ENCODE results near the gene TRUB2.
"Not testable (repeated sequence)": the region's sequence is repeated elsewhere in the genome, so short reads cannot be mapped to it uniquely, and the experiment has no call there.

TRUB2 gene

DNA sequence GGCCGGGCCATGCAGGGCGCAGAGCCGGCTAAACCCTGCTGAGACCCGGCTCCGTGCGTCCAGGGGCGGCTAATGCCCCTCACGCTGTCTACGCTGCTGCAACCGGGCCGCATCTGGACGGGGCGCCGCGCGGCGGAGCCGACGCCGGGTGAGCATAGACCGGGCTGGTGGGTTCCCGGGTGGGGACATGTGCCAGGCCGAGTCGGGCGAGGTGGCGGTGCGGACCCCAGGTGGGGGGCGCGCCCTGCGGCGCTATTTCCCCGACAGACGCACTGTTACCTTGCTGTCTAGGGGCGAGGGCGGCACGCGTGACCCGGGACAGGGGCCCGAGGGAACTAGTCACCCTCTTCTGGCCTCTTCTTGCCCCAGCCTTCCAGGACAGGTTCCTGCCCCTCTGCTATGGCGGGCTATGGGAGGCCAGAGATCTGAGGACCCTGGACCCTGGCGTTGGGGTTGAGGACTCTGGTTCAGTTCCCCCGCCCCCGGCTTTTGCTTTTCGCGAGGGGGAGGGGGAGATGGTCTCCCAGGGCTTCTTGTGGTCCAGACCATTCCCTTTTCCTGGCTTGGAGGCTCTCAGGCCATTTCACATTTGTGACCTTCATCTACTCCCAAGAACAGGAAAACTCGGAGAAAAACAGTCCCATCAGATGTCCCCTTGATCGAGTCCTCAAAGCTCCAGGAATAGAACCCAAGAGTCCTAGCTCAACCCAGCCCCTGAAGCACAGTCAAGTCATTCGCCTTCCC is 18.6 kb upstream of the TRUB2 start:
- peak; percentile 23 for DNase-seq (ENCODE audit: low spot score)

DNA sequence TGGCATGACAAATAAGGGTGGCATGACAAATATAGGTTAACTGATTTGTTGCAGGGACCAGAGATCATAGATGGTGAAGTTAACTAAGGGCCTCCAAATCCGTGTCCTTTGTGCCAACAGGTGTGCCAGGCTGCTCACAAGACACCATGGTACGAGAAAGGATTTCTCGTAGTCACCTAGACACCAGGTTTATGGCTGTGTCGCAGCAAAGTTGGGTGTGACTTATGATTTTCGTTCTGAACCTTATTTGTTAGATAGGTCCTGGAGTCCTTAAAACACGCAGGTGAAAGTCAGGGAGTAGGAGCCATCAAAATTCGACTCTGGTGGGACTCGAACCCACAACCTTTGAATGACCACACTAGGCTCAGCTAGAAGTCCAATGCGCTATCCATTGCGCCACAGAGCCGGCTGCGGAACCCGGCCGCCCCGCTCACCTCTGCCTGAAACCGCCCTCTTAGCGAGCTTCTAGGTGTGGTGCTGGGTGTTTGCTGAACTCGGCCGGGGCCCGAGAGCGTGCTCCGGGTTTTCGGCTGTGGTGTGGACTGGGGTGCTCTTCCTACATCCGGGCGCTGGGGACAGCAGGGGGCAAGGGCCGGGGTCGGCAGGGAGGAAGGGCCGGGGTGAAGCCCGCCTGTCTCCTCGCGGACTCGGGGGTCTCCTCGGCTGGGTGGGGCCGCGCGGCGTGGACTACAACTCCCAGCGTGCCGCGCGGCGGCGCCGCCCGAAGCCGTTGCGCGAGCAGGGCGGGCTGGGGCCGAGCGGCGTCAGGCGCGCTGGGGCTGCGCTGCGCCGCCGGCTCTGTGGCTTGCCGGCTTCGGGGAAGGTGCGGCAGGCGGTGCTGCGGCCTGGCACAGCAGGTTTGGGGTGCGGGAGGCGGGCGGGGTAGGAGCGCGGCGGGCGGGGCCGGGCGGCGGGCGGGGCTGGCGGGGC is 17.8 kb upstream of the TRUB2 start, which contains the start of gene SLC27A4:
SLC27A4 (plus strand) TSS at position 767 of the 930 bp plus-strand sequence. CDS start 2,606 bp downstream, outside the sequence.
- peak; percentile 86 for DNase-seq (ENCODE audit: low spot score)

DNA sequence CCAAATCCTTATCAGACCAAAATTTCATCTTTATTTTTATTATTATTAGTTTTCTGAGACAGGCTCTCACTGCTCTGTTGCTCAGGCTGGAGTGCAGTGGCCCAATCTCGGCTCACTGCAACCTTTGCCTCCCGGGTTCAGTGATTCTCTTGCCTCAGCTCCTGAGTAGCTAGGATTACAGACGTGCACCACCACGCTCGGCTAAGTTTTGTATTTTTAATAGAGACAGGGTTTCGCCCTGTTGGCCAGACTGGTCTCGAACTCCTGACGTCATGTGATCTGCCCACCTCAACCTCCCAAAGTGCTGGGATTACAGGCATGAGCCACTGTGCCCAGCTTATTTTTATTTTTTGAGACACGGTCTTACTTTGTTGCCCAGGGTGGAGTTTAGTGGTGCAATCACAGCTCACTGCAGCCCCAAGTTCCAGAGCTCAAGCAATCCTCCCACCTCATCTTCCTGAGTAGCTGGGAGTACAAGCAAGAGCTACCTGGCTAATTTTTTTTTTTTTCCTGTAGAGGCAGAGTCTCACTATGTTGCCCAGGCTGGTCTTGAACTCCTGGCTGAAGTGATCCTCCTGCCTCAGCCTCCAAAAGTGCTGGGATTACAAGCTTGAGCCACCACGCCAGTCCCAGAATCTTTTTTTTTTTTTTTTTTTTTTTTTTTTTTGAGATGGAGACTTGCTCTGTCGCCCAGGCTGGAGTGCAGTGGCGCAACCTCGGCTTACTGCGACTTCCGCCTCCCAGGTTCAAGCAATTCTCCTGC is 16.8 kb upstream of the TRUB2 start:
- not testable (repeated sequence) for DNase-seq (ENCODE audit: low spot score)

DNA sequence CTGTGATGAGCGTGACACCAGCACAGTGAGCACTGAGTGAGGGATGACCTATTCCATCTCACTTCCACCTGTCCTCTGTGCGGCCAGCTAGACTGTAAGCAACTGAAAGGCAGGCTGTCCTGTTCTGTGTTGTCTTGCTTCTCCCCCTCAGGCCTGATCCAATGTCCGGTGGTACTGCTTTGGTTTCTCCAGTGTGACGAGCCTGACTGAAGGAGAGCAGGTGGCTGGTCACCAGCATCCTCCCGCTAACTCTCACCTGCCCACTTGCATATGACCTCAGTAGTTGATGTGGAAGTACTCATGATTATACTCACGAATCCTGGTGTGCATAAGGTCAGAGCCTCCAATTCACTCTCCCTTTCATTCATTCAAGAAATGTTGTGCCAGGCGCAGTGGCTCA is 15.7 kb upstream of the TRUB2 start:
- no peak for DNase-seq (ENCODE audit: low spot score)

DNA sequence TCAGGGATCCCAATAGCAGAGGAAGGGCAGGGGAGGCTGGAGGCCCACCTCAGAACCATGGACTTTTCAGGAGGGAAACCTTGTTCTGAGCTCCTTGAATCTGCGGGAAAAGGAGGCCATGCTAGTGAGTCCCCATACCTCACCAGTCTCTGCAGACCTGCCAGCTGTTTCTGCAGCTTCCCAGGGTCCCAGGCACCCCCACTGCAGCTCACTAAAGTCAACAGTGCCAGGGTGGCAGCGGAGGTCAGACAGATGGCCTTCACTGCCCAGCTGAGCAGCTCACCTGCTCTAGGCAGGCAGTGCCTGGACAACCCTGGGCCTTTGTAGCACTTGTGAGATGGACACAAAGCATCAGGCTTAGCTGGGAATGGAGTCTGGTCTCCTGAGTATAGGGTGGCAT is 13.7 kb upstream of the TRUB2 start:
- no peak for DNase-seq (ENCODE audit: low spot score)

DNA sequence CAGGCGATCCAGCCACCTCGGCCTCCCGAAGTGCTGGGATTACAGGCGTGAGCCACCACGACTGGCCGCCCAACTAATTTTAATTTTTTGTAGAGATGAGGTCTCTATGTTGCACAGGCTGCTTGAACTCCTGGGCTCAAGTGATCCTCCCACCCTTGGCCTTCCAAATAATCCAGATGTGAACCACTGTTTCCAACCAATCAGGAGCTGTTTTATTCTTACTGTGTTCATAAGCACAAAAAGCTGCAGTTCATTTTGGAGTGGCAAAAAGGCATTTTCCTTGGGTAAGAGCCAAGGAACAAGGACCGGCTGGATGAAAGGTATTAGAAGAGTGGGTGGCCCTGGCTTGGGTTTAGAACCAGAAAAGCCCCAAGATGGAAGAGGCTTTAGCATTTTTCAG is 12.9 kb upstream of the TRUB2 start:
- DNase-seq (ENCODE audit: low spot score), result no peak

DNA sequence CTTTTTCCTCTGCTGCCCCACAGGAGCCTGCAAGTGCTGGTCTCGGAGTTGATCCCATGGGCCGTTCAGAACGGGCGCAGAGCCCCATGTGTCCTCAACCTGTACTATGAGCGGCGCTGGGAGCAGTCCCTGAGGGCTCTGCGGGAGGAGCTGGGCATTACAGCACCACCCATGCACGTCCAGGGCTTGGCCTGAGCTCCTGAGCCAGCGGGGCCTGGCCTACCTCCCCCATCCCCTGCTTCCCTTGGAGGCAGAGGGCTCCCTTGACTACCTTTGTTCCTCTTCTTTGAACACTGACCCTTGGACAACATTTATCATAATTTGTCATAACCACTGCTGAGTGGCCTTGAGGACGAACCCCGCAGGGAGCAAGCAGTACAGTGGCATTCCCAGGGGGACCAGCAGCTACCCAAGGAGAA is 11.2 kb upstream of the TRUB2 start:
- no peak for DNase-seq (ENCODE audit: low spot score)

DNA sequence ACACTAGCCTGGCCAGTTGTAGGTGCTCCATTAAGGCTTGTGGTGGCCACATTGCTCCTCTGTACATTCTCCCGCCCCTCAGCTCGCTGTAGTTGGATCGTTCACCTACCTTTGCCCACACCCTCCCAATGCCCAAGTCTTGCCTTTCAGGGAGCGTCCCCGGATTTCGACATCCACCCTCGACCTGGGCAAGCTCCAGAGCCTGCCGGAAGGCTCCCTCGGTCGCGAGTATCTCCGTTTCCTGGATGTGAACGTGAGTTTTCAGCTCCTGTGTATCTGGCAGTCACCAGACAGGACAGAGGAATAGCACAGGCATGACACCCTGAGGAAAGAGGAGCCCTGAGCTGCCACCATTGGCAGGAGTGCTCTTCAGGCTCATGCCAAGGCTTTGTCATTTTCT is 3.4 kb upstream of the TRUB2 start:
- DNase-seq (ENCODE audit: low spot score), result no peak

DNA sequence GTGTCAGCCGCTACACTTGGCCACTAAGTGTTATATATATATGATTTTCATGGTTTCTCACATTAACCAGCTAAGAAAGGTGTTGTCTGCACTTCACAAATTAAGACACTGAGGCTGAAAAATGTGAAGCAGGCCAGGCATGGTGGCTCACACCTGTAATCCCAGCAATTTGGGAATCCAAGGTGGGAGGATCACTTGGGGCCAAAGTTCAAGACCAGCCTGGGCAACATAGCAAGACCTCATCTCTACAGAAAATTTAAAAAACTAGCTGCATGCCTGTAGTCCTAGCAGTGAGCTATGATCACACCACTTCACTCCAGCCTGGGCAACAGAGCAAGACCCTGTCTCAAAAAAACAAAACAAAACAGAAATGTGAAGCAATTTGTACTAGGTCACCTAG is 2.2 kb upstream of the TRUB2 start:
- DNase-seq (ENCODE audit: low spot score), result no peak

DNA sequence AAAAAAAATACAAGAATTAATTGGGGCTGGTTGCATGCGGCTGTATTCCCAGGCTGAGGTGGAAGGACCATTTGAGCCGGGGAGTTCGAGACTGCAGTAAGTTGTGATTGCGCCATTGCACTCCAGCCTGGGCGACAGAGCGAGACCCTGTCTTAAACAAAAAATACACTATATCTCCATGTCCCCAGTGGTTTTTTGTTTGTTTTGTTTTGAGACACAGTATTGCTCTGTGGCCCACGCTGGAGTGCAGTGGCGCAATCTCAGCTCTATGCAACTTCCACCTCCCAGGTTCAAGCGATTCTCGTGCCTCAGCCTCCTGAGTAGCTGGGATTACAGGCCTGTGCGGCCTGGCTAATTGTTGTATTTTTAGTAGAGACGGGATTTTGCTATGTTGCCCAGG is 1.5 kb upstream of the TRUB2 start:
- no peak for DNase-seq (ENCODE audit: low spot score)

DNA sequence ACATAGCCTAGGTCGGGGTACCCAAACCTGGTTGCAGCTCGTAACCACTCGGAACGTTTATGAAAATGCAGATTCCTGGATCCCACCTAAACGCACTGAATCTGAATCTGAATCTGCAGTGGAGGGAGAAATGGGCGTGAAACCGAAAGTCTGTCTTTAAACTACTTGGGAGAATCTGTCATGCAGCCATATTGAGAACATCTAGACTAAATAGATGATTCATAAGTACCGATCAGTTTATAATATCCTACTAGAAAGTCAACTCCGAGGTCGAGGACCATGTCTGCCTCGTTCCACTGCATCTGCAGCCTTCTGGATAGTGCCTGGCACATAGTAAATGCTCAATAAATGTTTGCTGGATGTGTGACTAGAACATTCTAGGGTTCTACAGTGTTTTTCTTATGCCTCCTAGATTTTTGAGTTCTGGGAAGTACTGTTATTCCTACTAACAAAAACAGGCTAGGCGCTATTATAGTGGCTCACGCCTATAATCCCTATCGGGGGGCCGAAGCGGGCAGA is 1.0 kb upstream of the TRUB2 start:
- peak; percentile 56 for DNase-seq (ENCODE audit: low spot score)

DNA sequence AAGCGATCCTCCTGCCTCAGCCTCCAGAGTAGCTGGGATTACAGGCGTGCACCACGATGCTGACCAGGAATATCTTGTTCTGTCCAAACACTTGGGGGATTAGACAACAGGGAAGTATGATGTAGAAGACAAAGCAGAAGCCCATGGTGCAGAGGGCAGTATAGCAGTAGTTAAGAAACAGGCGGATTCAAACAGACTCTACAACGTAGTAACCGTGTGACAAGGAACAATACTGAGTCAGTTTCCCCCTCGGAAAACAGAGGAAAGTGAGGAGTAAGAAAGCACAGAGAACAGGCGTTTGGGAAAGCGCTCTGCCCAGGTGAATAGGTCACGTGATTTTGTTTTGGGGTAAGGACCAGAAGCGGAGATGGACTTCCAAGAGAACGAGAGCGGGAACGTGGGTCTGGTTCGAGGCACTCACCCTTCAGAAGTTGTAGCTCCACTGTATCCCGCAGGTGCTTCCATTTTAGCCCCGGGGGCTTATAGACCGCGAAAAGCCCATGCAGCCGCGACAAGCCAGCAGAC is 306 bp downstream of the TRUB2 start:
- DNase-seq (ENCODE audit: low spot score), result no peak

DNA sequence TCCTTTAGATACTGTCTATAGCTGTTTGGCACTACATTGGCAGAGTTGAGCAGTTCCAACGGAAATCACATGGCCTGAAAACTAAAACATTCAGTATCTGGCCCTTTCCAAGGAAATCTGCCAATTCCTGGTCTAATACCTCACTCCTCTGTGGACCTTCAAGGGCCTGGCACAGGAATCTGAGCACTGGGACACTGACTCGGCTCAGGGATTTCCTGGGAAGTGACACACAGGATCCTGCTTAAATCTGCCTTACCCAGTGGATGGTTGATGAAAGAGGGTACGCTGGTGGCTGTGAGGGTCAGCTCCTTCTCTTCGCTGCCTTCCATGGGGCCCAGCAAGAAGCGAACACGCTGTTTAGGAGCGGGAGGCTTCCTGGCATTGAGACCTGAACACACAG is 904 bp downstream of the TRUB2 start:
- no peak for DNase-seq (ENCODE audit: low spot score)

DNA sequence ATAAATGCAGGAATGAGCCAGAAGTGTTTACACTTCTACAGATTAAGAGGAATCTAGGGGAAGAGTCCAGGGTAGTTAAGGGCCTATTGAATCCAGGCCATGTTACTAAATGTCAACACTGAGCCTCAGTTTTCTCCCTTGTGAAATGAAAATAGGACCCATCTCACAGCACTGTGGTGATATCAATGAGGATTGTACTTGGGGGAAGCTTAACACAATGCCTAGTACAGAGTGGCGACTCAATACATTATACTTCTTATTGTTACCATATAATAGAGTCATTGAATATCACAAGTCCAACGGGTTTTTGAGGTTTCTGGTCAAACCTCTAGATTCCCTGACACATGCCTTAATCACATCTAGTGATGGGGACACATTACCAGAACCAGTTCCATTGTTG is 4.6 kb downstream of the TRUB2 start:
- no peak for DNase-seq (ENCODE audit: low spot score)

DNA sequence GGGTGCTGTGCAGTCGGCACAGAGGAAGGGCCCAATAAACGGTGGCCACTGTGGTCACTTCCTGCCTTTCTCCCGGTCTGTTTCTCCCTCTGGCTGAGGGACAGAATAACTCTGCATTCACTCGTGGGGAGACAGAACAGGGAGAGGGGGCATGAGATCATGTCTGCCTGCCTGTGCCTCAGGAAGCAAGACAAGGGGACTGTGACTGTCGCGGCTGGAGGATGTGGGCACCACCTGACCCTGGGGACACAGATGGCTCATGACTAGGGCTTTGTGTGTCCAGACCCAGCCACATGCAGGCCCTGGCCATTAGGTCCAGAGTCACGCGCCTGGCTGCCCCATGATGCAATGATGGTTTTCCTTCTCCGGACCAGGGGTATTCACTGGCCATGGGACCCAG is 5.8 kb downstream of the TRUB2 start:
- DNase-seq (ENCODE audit: low spot score), result no peak

DNA sequence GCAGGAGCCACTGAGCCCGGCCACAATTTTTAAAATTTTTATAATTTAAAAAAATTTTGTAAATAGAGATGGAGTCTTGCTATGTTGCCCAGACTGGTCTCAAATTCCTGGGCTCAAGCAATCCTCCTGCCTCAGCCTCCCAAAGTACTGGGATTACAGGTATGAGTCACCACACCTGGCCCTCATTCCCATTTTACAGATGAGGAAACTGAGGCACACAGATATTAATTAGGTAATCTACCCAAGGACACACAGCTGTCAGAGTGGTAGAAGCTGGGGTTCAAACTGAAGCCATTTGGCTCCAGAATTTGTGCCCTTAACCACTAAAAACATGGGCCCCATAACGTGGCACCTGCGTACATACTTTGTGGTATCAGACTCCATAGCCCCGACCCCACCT is 7.5 kb downstream of the TRUB2 start:
- DNase-seq (ENCODE audit: low spot score), result no peak

DNA sequence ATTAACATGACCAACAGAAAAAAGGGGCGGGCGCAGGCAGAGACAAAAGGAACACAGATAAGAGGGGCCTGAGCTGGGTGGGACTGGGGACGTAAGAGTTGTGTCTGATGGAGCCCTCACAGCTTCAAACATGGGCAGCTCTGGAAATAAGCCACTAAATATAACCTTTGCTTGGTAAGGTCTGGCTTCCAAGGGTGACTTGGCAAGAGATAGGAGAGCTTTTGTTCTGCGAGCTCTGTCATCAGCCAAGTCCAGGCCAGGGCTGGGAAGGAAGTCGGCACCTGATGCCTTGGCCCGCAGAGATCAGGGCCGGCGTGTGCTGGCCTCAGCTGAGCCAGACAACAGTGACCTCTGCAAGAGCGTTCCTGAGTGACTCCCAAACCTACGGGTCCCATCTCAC is 11.8 kb downstream of the TRUB2 start:
- DNase-seq (ENCODE audit: low spot score), result no peak

DNA sequence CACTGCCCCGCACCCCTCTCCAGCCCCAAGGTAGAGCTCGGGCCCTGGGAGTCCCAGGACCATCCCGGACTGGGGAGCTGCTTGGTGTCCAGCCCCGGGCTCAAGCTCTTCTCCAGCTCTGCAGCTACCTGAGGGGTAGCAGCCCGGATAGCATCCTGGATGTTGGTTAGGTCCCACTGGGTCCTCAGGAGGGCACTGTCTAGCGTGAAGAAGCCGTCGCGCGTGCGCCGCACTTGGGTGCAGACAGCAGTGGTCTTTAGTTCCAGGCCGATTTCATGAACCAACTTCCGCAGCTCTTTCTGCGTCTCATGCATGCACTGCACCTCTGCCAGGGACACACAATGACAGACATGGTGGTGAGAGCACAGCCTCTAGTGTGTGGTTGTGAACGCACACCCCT is 12.7 kb downstream of the TRUB2 start:
- no peak for DNase-seq (ENCODE audit: low spot score)

DNA sequence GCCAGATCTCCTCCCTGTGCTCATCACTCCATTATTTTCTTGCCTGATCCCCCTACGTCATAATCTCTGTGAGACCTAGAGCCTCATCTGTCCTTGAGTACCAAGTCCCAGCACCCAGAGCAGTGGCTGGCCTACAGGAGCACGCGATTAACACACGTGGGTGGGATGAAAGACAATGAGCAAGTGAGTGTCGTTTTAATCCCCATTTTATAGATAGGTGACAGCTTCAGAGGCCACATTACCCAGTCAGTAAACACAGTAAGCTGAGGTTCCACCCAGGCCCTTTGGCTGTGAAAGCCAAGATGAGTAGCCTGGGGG is 17.3 kb downstream of the TRUB2 start:
- DNase-seq (ENCODE audit: low spot score), result no peak

DNA sequence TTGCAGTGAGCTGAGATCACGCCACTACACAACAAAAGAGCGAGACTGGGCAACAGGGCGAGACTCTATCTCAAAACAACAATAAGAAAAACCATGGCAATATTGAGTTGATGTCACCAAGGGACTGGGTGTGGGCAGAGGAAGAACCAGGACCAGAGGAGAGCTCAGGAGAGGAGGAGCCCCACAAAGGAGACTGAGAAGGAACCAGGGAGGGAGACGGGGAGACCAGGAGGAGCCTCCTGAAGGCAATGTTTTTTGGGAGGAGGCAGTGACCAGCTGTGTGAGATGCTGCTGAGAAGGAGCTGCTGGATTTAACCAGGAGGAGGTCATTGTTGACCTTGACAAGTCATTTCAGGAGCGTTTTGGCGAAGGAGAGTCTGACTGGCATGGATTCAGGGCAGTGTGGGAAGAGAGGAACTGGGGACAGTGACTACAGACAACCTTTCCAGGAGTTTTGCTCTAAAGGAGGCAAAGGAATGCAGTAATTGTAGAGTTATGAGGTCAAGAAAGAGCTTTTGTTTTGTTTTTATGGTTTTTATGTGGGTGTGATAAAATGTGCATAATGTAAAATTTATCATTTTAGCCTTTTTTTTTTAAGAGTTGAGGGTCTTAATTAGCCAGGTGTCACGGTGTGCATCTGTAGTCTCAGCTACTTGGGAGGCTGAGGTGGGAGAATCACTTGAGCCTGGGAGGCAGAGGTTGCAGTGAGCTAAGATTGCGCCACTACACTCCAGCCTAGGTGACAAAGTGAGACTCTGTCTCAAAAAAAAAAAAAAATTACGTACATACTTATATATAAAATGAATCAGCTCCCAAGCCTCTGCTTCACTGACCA is 17.9 kb downstream of the TRUB2 start:
- no peak for DNase-seq (ENCODE audit: low spot score)

Data from hepatic stellate cell (primary cell).